T-cell (primary cell): Measurements from ENCODE around the gene GABARAP. TPM values are rescaled to one million over a fixed set of nuclear protein-coding genes. Genes with fewer than 3 reads are reported as not detected.
A peak's percentile ranks its signal among the peaks of the same experiment; 100 is the strongest.

Experiments used
- ATAC-seq, 4 experiments: fragments of 200-7000 bp in 3 of 4; fragments of 150-1000 bp in 1 of 4; cut with Tn5 transposase; replicated peaks in 1 of 4; 1 replicate in 3 of 4; 2 replicates in 1 of 4; pipeline ENCODE4 v1.10.0; 2021; ENCODE audit warnings: moderate library complexity in 3 of 4, mild to moderate bottlenecking in 2 of 4, moderate number of reproducible peaks in 1 of 4
- CTCF ChIA-PET, 2 donors: fragments of 300-600 bp; sonication (Branson Sonifier 250); formaldehyde crosslinking; loops; one replicate each; lab custom pipeline; 2022; ENCODE audit warnings: antibody characterized with exemption in 2 of 2; lab: Charles Lee
- POLR2A ChIA-PET, 2 donors: fragments of 300-600 bp; sonication (Branson Sonifier 250); formaldehyde crosslinking; loops; one replicate each; lab custom pipeline; 2022; ENCODE audit warnings: antibody characterized with exemption in 2 of 2; lab: Charles Lee
- DNase-seq, 35 experiments: peaks; one replicate each; pipeline versions ENCODE4 v3.0.0 to v3.0.0-alpha.2; 2013 to 2023
- H3K27ac ChIP-seq: one replicate; pipeline ENCODE4 v1.5.1; 2013; ENCODE audit warnings: low read length
- H3K27me3 ChIP-seq, 2 experiments: replicated peaks in 1 of 2; 1 replicate in 1 of 2; 2 replicates in 1 of 2; pipeline versions ENCODE4 v1.6.1 to v1.7.0; 2013; ENCODE audit warnings: low read length in 1 of 2, mixed read lengths in 1 of 2; ENCODE audit not compliant: control insufficient read depth in 2 of 2, insufficient read depth in 2 of 2; ENCODE audit errors: extremely low read depth in 1 of 2
- H3K36me3 ChIP-seq, 2 donors: 1 replicate in 1 of 2; 2 replicates in 1 of 2; pipeline versions ENCODE4 v1.6.1 to v1.7.0; 2013; ENCODE audit warnings: low read length in 1 of 2; ENCODE audit not compliant: control insufficient read depth in 2 of 2, insufficient read depth in 1 of 2; ENCODE audit errors: extremely low read depth in 1 of 2
- H3K4me1 ChIP-seq, 2 experiments: 1 replicate in 1 of 2; 2 replicates in 1 of 2; pipeline versions ENCODE4 v1.6.1 to v1.7.0; 2013; ENCODE audit warnings: low read length in 2 of 2, mixed read lengths in 1 of 2; ENCODE audit not compliant: insufficient read depth in 2 of 2, control insufficient read depth in 1 of 2; ENCODE audit errors: extremely low read depth in 1 of 2
- H3K4me3 ChIP-seq, 2 donors: 1 replicate in 1 of 2; 2 replicates in 1 of 2; pipeline versions ENCODE4 v1.5.1 to v1.7.0; 2013; ENCODE audit warnings: mild to moderate bottlenecking in 2 of 2, low read length in 1 of 2, moderate library complexity in 1 of 2; ENCODE audit not compliant: control insufficient read depth in 1 of 2; ENCODE audit errors: extremely low read depth in 1 of 2
- H3K9me3 ChIP-seq: 2 replicates; pipeline ENCODE4 v1.7.0; 2013
- H3K27ac Mint-ChIP-seq, 2 donors: one replicate each; pipeline ENCODE4 v1.8.0; 2020 to 2021; ENCODE audit warnings: mild to moderate bottlenecking in 2 of 2, mixed read lengths in 2 of 2
- H3K27me3 Mint-ChIP-seq, 2 donors: one replicate each; pipeline ENCODE4 v1.8.0; 2021 to 2022; ENCODE audit warnings: mixed read lengths in 2 of 2
- H3K36me3 Mint-ChIP-seq: one replicate; pipeline ENCODE4 v1.8.0; 2021; ENCODE audit warnings: mixed read lengths
- H3K4me1 Mint-ChIP-seq, 3 donors: one replicate each; pipeline ENCODE4 v1.8.0; 2020 to 2022; ENCODE audit warnings: mixed read lengths in 3 of 3, mild to moderate bottlenecking in 1 of 3
- H3K4me3 Mint-ChIP-seq, 3 donors: one replicate each; pipeline ENCODE4 v1.8.0; 2020 to 2022; ENCODE audit warnings: mild to moderate bottlenecking in 3 of 3, mixed read lengths in 3 of 3, moderate library complexity in 3 of 3
- H3K9me3 Mint-ChIP-seq, 3 donors: one replicate each; pipeline ENCODE4 v1.8.0; 2020 to 2022; ENCODE audit warnings: mixed read lengths in 3 of 3
- WGBS: methylation state at CpG from one replicate; pipeline ENCODE4 v1.1.5; 2013; ENCODE audit warnings: missing lambda C conversion rate; ENCODE audit not compliant: insufficient coverage; 5-methylcytosine and 5-hydroxymethylcytosine counted together
- total RNA-seq, 35 experiments: library from RNA in 6 of 35; stranded (reverse) in 6 of 35; fragments of 120-200 nt in 1 of 35; gene quantifications; one replicate each; pipeline versions ENCODE4 v1.2.1 to v1.2.4 and lab custom pipeline; 2013 to 2026

Gene GABARAP
- total RNA-seq, 5 donors from 2014 or later (not counting 1 experiment from before 2014, with no cell fraction given): 197 to 278 (median 276) TPM

- ATAC-seq (peak in 2 of 4 experiments; percentile 6 to 8), DNase-seq (peak in 4 of 35 experiments; percentile 10 to 35 (median 17))
- H3K27me3 Mint-ChIP-seq: no peaks in the 10 kb centered on the region
- H3K4me3 ChIP-seq: peak overlapping the region; percentile 66 to 67
- CTCF ChIA-PET: interaction anchor here (0.5 to 0.6 kb wide), 3 partner anchors 12 to 352 kb away, joined by 3 to 9 read pairs (median 3); no protein-coding TSS in a partner anchor
- H3K27ac Mint-ChIP-seq: peak overlapping the region; percentile 86 to 93
- no peaks in the 10 kb centered on the region for H3K36me3 ChIP-seq
- POLR2A ChIA-PET: interaction anchor here in 1 of 2 donors (0.5 to 0.7 kb wide), 2 partner anchors 20 to 111 kb away, joined by 3 to 4 read pairs; no protein-coding TSS in a partner anchor
- peaks cover 24 to 39% (median 35%) of the 10 kb centered on the region in 3 donors for H3K4me1 Mint-ChIP-seq
- no peaks in the 10 kb centered on the region for H3K9me3 ChIP-seq
- peaks cover 3% of the 10 kb centered on the region for H3K36me3 Mint-ChIP-seq
- H3K27ac ChIP-seq: peak overlapping the region; percentile 97
- WGBS: 79% methylated on average over 2 of the region's 15 CpGs
- H3K27me3 ChIP-seq: peaks cover 0 to 2% of the 10 kb centered on the region in 2 experiments
- no peaks in the 10 kb centered on the region for H3K9me3 Mint-ChIP-seq
- peak overlapping the region; percentile 74 to 85 (median 80) for H3K4me3 Mint-ChIP-seq
- H3K4me1 ChIP-seq: peaks cover 8 to 30% of the 10 kb centered on the region in 2 experiments
Observed at GRCh38 chr17:7204336-7204735, 37.9 kb downstream of the GABARAP start.

- ChIA-PET CTCF (interaction anchor here in 1 of 2 donors (0.6 kb wide), 1 partner anchor 471 kb away, joined by 3 read pairs; no protein-coding TSS in a partner anchor), POLR2A (no interaction called here)
- H3K4me3 ChIP-seq: no peak overlapping the region
- Mint-ChIP-seq H3K4me3 (peak overlapping the region; percentile 39 to 80 (median 74)), H3K27me3 (no peaks in the 10 kb centered on the region), H3K36me3 (peaks cover 3% of the 10 kb centered on the region), H3K27ac (peak overlapping the region; percentile 65 to 93), H3K9me3 (no peaks in the 10 kb centered on the region), H3K4me1 (peaks cover 24 to 39% (median 35%) of the 10 kb centered on the region in 3 donors)
- no peaks in the 10 kb centered on the region for H3K36me3 ChIP-seq
- DNase-seq: no peak
- no peaks in the 10 kb centered on the region for H3K9me3 ChIP-seq
- peaks cover 8 to 30% of the 10 kb centered on the region in 2 experiments for H3K4me1 ChIP-seq
- WGBS: 94% methylated on average over 14 of the region's 16 CpGs
- peak overlapping the region; percentile 97 for H3K27ac ChIP-seq
- ATAC-seq: no peak
- peaks cover 0 to under 1% of the 10 kb centered on the region in 2 experiments for H3K27me3 ChIP-seq
Observed at GRCh38 chr17:7203391-7203790, 38.9 kb downstream of the GABARAP start.

GRCh38 chr17:7196651-7197401 is 45.4 kb downstream of the GABARAP start:
- H3K36me3 ChIP-seq: peaks cover 2 to 7% of the 10 kb centered on the region in 2 donors
- Mint-ChIP-seq H3K9me3 (no peaks in the 10 kb centered on the region), H3K27me3 (no peaks in the 10 kb centered on the region), H3K36me3 (peaks cover 10% of the 10 kb centered on the region), H3K4me1 (no peaks in the 10 kb centered on the region), H3K4me3 (no peak overlapping the region), H3K27ac (no peak overlapping the region)
- no peaks in the 10 kb centered on the region for H3K4me1 ChIP-seq
- ChIA-PET POLR2A (no interaction called here), CTCF (no interaction called here)
- DNase-seq (no peak), ATAC-seq (no peak)
- no peak overlapping the region for H3K4me3 ChIP-seq
- no peaks in the 10 kb centered on the region for H3K9me3 ChIP-seq
- H3K27me3 ChIP-seq: no peaks in the 10 kb centered on the region
- H3K27ac ChIP-seq: no peak overlapping the region
- WGBS: 95% methylated on average over 15 of the region's 22 CpGs

- Mint-ChIP-seq H3K9me3 (no peaks in the 10 kb centered on the region), H3K36me3 (peaks cover 7% of the 10 kb centered on the region), H3K27ac (no peak overlapping the region), H3K4me3 (no peak overlapping the region), H3K27me3 (no peaks in the 10 kb centered on the region), H3K4me1 (no peaks in the 10 kb centered on the region)
- DNase-seq (no peak), ATAC-seq (no peak)
- no peak overlapping the region for H3K27ac ChIP-seq
- no peaks in the 10 kb centered on the region for H3K4me1 ChIP-seq
- CTCF ChIA-PET: no interaction called here
- POLR2A ChIA-PET: no interaction called here
- H3K27me3 ChIP-seq: no peaks in the 10 kb centered on the region
- no peaks in the 10 kb centered on the region for H3K9me3 ChIP-seq
- 87% methylated on average over 6 of the region's 12 CpGs for WGBS
- H3K36me3 ChIP-seq: peaks cover 2 to 7% of the 10 kb centered on the region in 2 donors
- H3K4me3 ChIP-seq: no peak overlapping the region
Observed at GRCh38 chr17:7195971-7196370, 46.3 kb downstream of the GABARAP start.

- H3K4me3 Mint-ChIP-seq: no peak overlapping the region
- H3K4me1 ChIP-seq: no peaks in the 10 kb centered on the region
- H3K9me3 Mint-ChIP-seq: no peaks in the 10 kb centered on the region
- ChIA-PET CTCF (no interaction called here), POLR2A (no interaction called here)
- no peaks in the 10 kb centered on the region for H3K27me3 Mint-ChIP-seq
- 80% methylated on average over 12 of the region's 12 CpGs for WGBS
- H3K27me3 ChIP-seq: no peaks in the 10 kb centered on the region
- peaks cover 7% of the 10 kb centered on the region for H3K36me3 Mint-ChIP-seq
- ATAC-seq (no peak), DNase-seq (no peak)
- H3K4me1 Mint-ChIP-seq: no peaks in the 10 kb centered on the region
- H3K9me3 ChIP-seq: no peaks in the 10 kb centered on the region
- H3K36me3 ChIP-seq: peaks cover 2 to 7% of the 10 kb centered on the region in 2 donors
- H3K27ac Mint-ChIP-seq: no peak overlapping the region
- H3K4me3 ChIP-seq: no peak overlapping the region
- no peak overlapping the region for H3K27ac ChIP-seq
Observed at GRCh38 chr17:7192271-7192937, 49.8 kb downstream of the GABARAP start.

GRCh38 chr17:7191571-7192270 is 50.5 kb downstream of the GABARAP start:
- Histone ChIP-seq H3K36me3 (peaks cover 2 to 7% of the 10 kb centered on the region in 2 donors), H3K27ac (no peak overlapping the region), H3K4me1 (no peaks in the 10 kb centered on the region), H3K9me3 (no peaks in the 10 kb centered on the region), H3K27me3 (no peaks in the 10 kb centered on the region), H3K4me3 (no peak overlapping the region)
- no peak overlapping the region for H3K4me3 Mint-ChIP-seq
- ATAC-seq (peak in 3 of 4 experiments; percentile 40 to 72 (median 47)), DNase-seq (peak in 7 of 35 experiments; percentile 20 to 35 (median 29))
- CTCF ChIA-PET: no interaction called here
- no peak overlapping the region for H3K27ac Mint-ChIP-seq
- no peaks in the 10 kb centered on the region for H3K9me3 Mint-ChIP-seq
- H3K4me1 Mint-ChIP-seq: peaks cover 0 to 2% (median 0%) of the 10 kb centered on the region in 3 donors
- WGBS: 92% methylated on average over 19 of the region's 26 CpGs
- no peaks in the 10 kb centered on the region for H3K27me3 Mint-ChIP-seq
- POLR2A ChIA-PET: no interaction called here
- H3K36me3 Mint-ChIP-seq: peaks cover 7% of the 10 kb centered on the region
